HG03064 (cell line): ENCODE data around the gene OTOP1.
"Not testable (repeated sequence)": the region's sequence is repeated elsewhere in the genome, so short reads cannot be mapped to it uniquely, and the experiment has no call there.

ENCODE experiments used
- ATAC-seq: cut with Tn5 transposase; IDR thresholded peaks from one replicate; pipeline ENCODE4 v1.9.1; 2021; ENCODE audit warnings: low read depth; ENCODE audit not compliant: unreplicated experiment

OTOP1 gene

DNA sequence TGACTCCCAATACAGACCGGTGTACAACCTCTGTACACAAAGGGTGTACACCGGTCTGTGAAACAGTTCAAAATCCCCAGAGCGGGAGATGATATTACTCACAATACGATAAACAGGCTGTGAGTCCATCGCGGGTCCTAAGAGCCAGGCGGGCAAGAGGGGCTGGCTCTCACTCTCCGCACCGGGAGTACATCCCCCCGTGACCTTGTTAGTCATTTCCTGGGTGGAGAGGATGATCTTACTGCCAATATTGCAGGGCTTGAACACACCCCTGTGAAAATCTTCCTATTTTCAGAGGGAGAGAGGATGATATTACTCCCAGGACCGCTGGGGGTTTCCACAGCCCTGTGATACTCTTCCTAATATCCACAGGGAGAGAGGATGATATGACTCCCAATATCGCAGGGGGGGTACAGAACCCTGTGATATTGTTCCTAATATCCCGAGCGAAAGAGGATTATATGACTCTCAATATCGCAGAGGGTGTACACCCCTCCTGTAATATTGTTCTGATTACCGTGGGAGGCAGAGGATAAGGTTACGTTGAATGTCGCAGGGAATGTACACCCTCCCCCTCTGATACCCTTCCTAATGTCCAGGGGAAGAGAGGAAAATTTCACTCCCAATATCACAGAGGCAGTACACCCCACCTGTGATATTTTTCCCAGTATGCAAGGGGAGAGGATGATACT, 60.9 kb downstream of the OTOP1 start:
- not testable (repeated sequence) for ATAC-seq

DNA sequence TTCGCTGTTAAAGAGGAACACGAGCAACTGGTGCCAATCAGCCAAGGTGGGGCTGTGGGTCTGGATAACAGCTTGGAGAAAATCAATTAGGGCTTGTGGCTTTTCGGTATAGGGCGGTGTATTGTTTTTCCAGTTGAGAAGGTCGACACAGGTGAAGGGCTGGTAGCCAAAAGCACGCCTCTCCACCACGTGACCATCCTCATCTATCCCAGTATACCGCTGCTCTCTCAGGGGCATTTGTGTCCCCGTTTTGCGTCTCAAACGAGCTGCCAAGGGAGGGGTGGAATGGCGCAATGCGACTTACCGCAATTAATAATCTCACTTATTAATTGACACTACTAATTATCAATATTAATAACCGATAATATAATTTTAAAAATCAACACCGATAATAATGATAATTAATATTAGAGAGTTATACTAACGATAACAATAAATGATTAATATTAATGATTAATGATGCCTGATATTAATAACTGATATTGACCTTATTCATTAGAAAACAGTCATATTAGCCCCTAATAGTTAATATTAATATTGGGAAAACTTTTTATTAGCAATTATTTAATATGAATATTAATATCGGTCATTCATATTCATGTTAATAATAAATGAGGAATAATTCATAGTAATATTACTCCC, 62.1 kb downstream of the OTOP1 start:
- not testable (repeated sequence) for ATAC-seq

DNA sequence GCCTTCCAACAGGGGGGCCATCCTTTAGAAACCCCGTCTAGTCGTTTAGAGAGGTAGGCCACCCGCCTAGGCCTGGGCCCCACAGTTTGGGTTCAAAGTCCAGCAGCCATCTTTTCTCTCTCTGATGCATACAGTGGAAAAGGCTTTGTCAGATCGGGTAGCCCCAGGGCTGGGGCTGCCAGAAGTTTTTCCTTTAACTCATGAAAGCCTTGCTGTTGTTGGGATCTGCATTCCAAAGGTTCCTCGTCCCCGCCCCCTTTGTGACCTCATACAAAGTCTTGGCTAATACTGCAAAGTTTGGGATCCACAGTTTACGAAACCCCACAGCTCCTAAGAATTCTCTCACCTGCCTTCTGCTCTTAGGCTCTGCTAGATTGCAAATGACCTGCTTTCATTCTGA, 64.5 kb downstream of the OTOP1 start:
- not testable (repeated sequence) for ATAC-seq

DNA sequence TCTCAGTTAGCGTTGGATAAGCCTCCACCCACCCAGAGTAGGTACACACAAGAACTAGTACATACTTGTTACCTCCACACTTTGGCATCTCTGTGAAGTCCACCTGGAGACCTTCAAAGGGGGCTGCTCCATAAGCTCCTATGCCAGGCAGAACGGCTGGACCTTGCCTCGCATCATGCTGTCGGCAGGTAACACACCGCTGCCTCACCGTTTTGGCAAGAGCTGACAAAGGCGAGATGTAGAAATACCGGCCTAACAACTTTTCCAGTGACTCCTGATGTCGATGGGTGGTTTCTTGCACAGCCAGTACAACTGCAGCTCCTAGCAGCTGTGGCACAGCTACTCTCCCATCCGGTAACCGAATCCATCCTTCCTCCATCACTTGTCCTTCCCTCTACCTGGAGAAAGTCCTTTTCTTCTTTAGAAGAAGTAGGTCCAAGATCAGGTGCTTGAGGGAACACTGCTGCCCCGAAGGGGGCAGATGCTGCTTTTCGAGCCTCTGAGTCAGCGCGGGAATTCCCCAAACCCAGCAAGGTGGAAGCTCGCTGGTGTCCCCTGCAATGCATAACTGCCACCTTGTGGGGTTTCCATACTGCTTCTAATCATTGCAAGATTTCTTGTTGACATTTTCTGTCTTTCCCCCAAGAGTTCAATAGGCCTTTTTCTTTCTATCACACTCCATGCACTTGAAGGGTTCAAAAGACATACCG, 65.6 kb downstream of the OTOP1 start:
- not testable (repeated sequence) for ATAC-seq

- not testable (repeated sequence) for ATAC-seq
Measured at GRCh38 chr4:4145622-4146021, 81.1 kb downstream of the OTOP1 start.

- ATAC-seq = not testable (repeated sequence)
Measured at GRCh38 chr4:4143376-4143775, 83.4 kb downstream of the OTOP1 start.

DNA sequence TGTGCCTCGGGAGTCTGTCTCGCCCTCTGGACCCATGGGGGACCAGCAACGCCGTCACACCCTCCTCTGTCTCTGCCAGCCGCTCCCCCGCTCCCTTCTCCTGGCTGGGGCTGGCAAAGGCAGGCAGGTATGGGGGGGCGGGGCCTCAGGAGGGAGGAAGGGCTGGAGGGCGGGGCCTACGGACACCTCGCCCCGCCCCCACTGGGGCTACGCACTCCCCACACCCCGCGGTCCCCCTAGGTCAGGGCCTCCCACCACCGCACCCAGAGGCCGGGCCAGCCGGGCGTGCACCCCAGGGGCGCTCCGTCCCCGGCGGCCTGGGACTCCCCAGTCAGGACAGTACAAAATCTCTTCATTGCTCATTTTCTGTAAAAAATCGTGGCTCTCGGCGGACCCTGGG, 84.0 kb downstream of the OTOP1 start:
- ATAC-seq = not testable (repeated sequence)

DNA sequence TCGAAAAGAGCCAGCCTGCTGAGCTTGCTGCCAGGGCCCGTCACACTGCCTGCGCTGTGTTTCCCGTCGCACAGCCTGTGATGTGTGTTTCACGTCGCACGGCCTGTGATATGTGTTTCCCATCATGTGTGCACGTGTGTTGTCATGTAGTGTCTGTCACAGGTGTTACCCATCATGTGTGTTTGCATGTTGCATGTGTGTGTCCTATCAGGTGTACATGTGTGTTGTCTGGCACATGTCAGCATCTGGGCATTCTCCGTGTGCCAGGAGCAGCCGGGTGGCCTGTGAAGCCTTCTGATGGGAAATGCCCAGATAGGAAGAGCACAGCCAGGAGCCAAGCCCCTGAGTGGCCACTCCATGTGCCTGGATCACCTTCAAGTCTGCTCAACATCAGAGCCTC, 85.5 kb downstream of the OTOP1 start:
- not testable (repeated sequence) for ATAC-seq
